Trophoblast cell (in vitro differentiated cells and primary cell): ENCODE results near the gene SEMA6C.

Experiments used
- DNase-seq, 2 donors: peaks; one replicate each; pipeline ENCODE4 v3.0.0-alpha.2; 2016
- H2AFZ ChIP-seq: 2 replicates; pipeline ENCODE4 v1.6.1; 2013; ENCODE audit warnings: low read length, moderate library complexity, mild to moderate bottlenecking; ENCODE audit not compliant: insufficient read depth, poor library complexity
- H2AK5ac ChIP-seq: 2 replicates; pipeline ENCODE4 v1.6.1; 2013; ENCODE audit warnings: mild to moderate bottlenecking, low read length
- H2BK120ac ChIP-seq: 2 replicates; pipeline ENCODE4 v1.6.1; 2013; ENCODE audit warnings: low read length, mild to moderate bottlenecking, moderate library complexity; ENCODE audit not compliant: insufficient read depth, poor library complexity
- H2BK12ac ChIP-seq: 2 replicates; pipeline ENCODE4 v1.6.1; 2013; ENCODE audit warnings: mild to moderate bottlenecking, low read length, moderate library complexity
- H2BK5ac ChIP-seq: 2 replicates; pipeline ENCODE4 v1.6.1; 2013; ENCODE audit warnings: low read length, low read depth, moderate library complexity, mild to moderate bottlenecking; ENCODE audit not compliant: poor library complexity
- H3K14ac ChIP-seq: 2 replicates; pipeline ENCODE4 v1.6.1; 2013; ENCODE audit warnings: mild to moderate bottlenecking, low read length
- H3K18ac ChIP-seq: 2 replicates; pipeline ENCODE4 v1.6.1; 2013; ENCODE audit warnings: mild to moderate bottlenecking, low read length
- H3K23ac ChIP-seq: 2 replicates; pipeline ENCODE4 v1.6.1; 2013; ENCODE audit warnings: low read length
- H3K27ac ChIP-seq: 2 replicates; pipeline ENCODE4 v1.5.1; 2013; ENCODE audit warnings: low read depth, mild to moderate bottlenecking, inconsistent platforms, low read length, moderate library complexity
- H3K27me3 ChIP-seq: 2 replicates; pipeline ENCODE4 v1.6.1; 2013; ENCODE audit warnings: inconsistent platforms, mild to moderate bottlenecking, low read length, moderate library complexity; ENCODE audit not compliant: insufficient read depth
- H3K36me3 ChIP-seq, 2 experiments: 1 replicate in 1 of 2; 2 replicates in 1 of 2; pipeline ENCODE4 v1.6.1; 2013; ENCODE audit warnings: low read length in 2 of 2, mild to moderate bottlenecking in 2 of 2, moderate library complexity in 1 of 2; ENCODE audit not compliant: insufficient read depth in 2 of 2, control insufficient read depth in 1 of 2
- H3K4ac ChIP-seq: 2 replicates; pipeline ENCODE4 v1.6.1; 2013; ENCODE audit warnings: low read depth, mild to moderate bottlenecking, low read length, moderate library complexity
- H3K4me1 ChIP-seq, 2 experiments: 1 replicate in 1 of 2; 2 replicates in 1 of 2; pipeline ENCODE4 v1.6.1; 2013; ENCODE audit warnings: low read length in 2 of 2, mild to moderate bottlenecking in 2 of 2, moderate library complexity in 1 of 2; ENCODE audit not compliant: insufficient read depth in 2 of 2, control insufficient read depth in 1 of 2
- H3K4me2 ChIP-seq: 2 replicates; pipeline ENCODE4 v1.6.1; 2013; ENCODE audit warnings: inconsistent platforms, mild to moderate bottlenecking, low read length, moderate library complexity
- H3K4me3 ChIP-seq: 2 replicates; pipeline ENCODE4 v1.5.1; 2013; ENCODE audit warnings: mild to moderate bottlenecking, low read depth, low read length, inconsistent platforms
- H3K79me1 ChIP-seq: one replicate; pipeline ENCODE4 v1.6.1; 2013; ENCODE audit warnings: low read length
- H3K79me2 ChIP-seq: 2 replicates; pipeline ENCODE4 v1.6.1; 2013; ENCODE audit warnings: low read length, mild to moderate bottlenecking; ENCODE audit not compliant: control insufficient read depth, insufficient read depth, poor library complexity
- H3K9ac ChIP-seq: 2 replicates; pipeline ENCODE4 v1.6.1; 2013; ENCODE audit warnings: mild to moderate bottlenecking, low read length
- H3K9me3 ChIP-seq: 2 replicates; pipeline ENCODE4 v1.6.1; 2013; ENCODE audit warnings: low read depth, mild to moderate bottlenecking, control low read depth, inconsistent platforms, low read length; ENCODE audit not compliant: insufficient read depth
- H4K12ac ChIP-seq: 2 replicates; pipeline ENCODE4 v1.6.1; 2013; ENCODE audit warnings: low read depth, mild to moderate bottlenecking, low read length, moderate library complexity
- H4K8ac ChIP-seq: 2 replicates; pipeline ENCODE4 v1.6.1; 2013; ENCODE audit warnings: low read depth, mild to moderate bottlenecking, low read length, moderate library complexity
- H4K91ac ChIP-seq: one replicate; pipeline ENCODE4 v1.6.1; 2013; ENCODE audit warnings: low read depth, mild to moderate bottlenecking, low read length, moderate library complexity
- WGBS: extraction: QIAGEN DNeasy Blood & Tissue Kit; methylation state at CpG from one replicate; pipeline ENCODE4 v1.1.7; 2013; ENCODE audit warnings: missing lambda C conversion rate; ENCODE audit not compliant: insufficient read length, insufficient coverage; ENCODE audit errors: extremely low coverage; 5-methylcytosine and 5-hydroxymethylcytosine counted together

The SEMA6C gene

DNA sequence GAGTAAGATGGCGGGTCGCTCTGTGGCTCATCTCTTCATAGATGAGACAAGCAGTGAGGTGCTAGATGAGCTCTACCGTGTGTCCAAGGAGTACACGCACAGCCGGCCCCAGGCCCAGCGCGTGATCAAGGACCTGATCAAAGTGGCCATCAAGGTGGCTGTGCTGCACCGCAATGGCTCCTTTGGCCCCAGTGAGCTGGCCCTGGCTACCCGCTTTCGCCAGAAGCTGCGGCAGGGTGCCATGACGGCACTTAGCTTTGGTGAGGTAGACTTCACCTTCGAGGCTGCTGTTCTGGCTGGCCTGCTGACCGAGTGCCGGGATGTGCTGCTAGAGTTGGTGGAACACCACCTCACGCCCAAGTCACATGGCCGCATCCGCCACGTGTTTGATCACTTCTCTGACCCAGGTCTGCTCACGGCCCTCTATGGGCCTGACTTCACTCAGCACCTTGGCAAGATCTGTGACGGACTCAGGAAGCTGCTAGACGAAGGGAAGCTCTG, 12.4 kb upstream of the SEMA6C start:
- no peak overlapping the region for H4K12ac ChIP-seq
- WGBS: no CpG with 5 or more reads among the region's 22 CpGs
- no peak overlapping the region for H2BK5ac ChIP-seq
- no peak overlapping the region for H2AK5ac ChIP-seq
- H3K27me3 ChIP-seq: no peaks in the 10 kb centered on the region
- H3K4ac ChIP-seq: no peak overlapping the region
- H3K4me1 ChIP-seq: no peaks in the 10 kb centered on the region
- H4K8ac ChIP-seq: no peak overlapping the region
- DNase-seq: no peak
- H3K79me1 ChIP-seq: no peaks in the 10 kb centered on the region
- no peak overlapping the region for H3K9ac ChIP-seq
- H2BK120ac ChIP-seq: no peak overlapping the region
- no peak overlapping the region for H3K27ac ChIP-seq
- H3K36me3 ChIP-seq: peaks cover 15 to 25% of the 10 kb centered on the region in 2 experiments
- H2AFZ ChIP-seq: no peak overlapping the region
- H3K18ac ChIP-seq: no peak overlapping the region
- H3K9me3 ChIP-seq: no peaks in the 10 kb centered on the region
- no peak overlapping the region for H3K14ac ChIP-seq
- H4K91ac ChIP-seq: no peak overlapping the region
- no peak overlapping the region for H3K4me3 ChIP-seq
- H3K4me2 ChIP-seq: no peak overlapping the region
- H3K23ac ChIP-seq: no peak overlapping the region
- no peaks in the 10 kb centered on the region for H3K79me2 ChIP-seq
- no peak overlapping the region for H2BK12ac ChIP-seq

- no peak overlapping the region for H4K91ac ChIP-seq
- H3K14ac ChIP-seq: no peak overlapping the region
- H4K12ac ChIP-seq: no peak overlapping the region
- no peaks in the 10 kb centered on the region for H3K27me3 ChIP-seq
- no peak overlapping the region for H2BK5ac ChIP-seq
- H3K9me3 ChIP-seq: no peaks in the 10 kb centered on the region
- no peak overlapping the region for H3K4me2 ChIP-seq
- no CpG with 5 or more reads among the region's 5 CpGs for WGBS
- H3K27ac ChIP-seq: no peak overlapping the region
- H3K4ac ChIP-seq: no peak overlapping the region
- H3K36me3 ChIP-seq: peaks cover 15 to 25% of the 10 kb centered on the region in 2 experiments
- no peak overlapping the region for H3K18ac ChIP-seq
- H3K79me2 ChIP-seq: no peaks in the 10 kb centered on the region
- H3K9ac ChIP-seq: no peak overlapping the region
- no peak overlapping the region for H2AK5ac ChIP-seq
- H2BK12ac ChIP-seq: no peak overlapping the region
- H3K4me1 ChIP-seq: no peaks in the 10 kb centered on the region
- H2BK120ac ChIP-seq: no peak overlapping the region
- DNase-seq: no peak
- H3K79me1 ChIP-seq: no peaks in the 10 kb centered on the region
- no peak overlapping the region for H4K8ac ChIP-seq
- H3K4me3 ChIP-seq: no peak overlapping the region
- no peak overlapping the region for H2AFZ ChIP-seq
- no peak overlapping the region for H3K23ac ChIP-seq
These were observed 11.9 kb upstream of the SEMA6C start for GRCh38 chr1:151158326-151158725.

DNA sequence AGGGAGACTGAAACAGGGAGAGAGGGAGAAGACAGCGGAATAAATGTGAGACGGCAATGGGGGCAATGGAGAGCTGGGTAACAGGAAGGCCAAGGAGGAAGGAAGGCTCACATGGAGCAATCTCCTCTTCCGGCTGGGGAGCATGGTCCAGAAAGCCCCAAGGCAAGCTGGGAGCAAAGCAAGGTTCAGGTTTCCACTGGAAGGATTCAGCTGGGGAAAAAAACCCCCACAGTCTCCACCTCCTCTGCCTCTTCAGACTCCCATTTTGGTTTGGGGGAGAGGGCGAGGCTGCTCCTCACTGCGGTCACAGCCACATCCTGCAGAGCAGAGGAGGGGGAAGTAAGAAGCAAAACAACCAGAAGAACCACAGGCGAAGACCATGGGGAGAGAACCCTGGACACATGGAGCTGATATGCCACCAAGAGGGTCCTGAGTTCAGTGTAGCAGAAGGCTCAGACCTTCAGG, 10.7 kb upstream of the SEMA6C start:
- H3K14ac ChIP-seq: no peak overlapping the region
- no peak overlapping the region for H3K27ac ChIP-seq
- DNase-seq: no peak
- no peak overlapping the region for H2BK120ac ChIP-seq
- H3K23ac ChIP-seq: no peak overlapping the region
- H3K18ac ChIP-seq: no peak overlapping the region
- no peak overlapping the region for H3K9ac ChIP-seq
- H3K4me1 ChIP-seq: no peaks in the 10 kb centered on the region
- H2AK5ac ChIP-seq: no peak overlapping the region
- no peaks in the 10 kb centered on the region for H3K9me3 ChIP-seq
- no peak overlapping the region for H2BK5ac ChIP-seq
- no peak overlapping the region for H4K91ac ChIP-seq
- H4K8ac ChIP-seq: no peak overlapping the region
- no peaks in the 10 kb centered on the region for H3K27me3 ChIP-seq
- H2AFZ ChIP-seq: no peak overlapping the region
- peaks cover 15 to 25% of the 10 kb centered on the region in 2 experiments for H3K36me3 ChIP-seq
- WGBS: no CpG with 5 or more reads among the region's 6 CpGs
- H4K12ac ChIP-seq: no peak overlapping the region
- no peak overlapping the region for H2BK12ac ChIP-seq
- no peaks in the 10 kb centered on the region for H3K79me2 ChIP-seq
- H3K4me2 ChIP-seq: no peak overlapping the region
- H3K79me1 ChIP-seq: no peaks in the 10 kb centered on the region
- H3K4ac ChIP-seq: no peak overlapping the region
- no peak overlapping the region for H3K4me3 ChIP-seq

DNA sequence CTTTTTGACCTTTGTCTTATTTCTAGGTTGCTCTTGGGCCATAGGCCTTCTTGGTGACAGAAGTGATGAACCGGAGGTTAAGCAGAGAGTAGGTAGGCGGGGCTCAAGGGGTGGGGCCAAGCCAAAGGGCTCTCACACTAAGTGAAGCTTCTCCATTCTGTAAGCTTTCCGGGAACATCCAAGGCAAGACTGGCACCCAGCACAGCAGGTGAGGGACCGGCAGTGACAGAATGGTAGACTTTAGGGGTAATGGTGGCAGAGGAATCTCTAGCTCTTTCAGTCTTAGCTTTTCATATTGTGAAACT, 10.0 kb upstream of the SEMA6C start, which contains the start of gene TNFAIP8L2:
TNFAIP8L2 (plus strand) TSS at position 135 of the 305 bp plus-strand sequence. CDS start 2,049 bp downstream, outside the sequence.
- H3K27ac ChIP-seq: no peak within 1 kb of the TSS
- no CpG with 5 or more reads among the region's 4 CpGs for whole genome bisulfite sequencing
- H3K27me3 ChIP-seq: no peaks in the 10 kb centered on the region
- H3K23ac ChIP-seq: no peak within 1 kb of the TSS
- H2AFZ ChIP-seq: no peak within 1 kb of the TSS
- H3K79me2 ChIP-seq: no peaks in the 10 kb centered on the region
- H3K9me3 ChIP-seq: no peaks in the 10 kb centered on the region
- no peak within 1 kb of the TSS for H4K12ac ChIP-seq
- H3K4me1 ChIP-seq: no peaks in the 10 kb centered on the region
- no peak within 1 kb of the TSS for H2BK120ac ChIP-seq
- H3K14ac ChIP-seq: no peak within 1 kb of the TSS
- H2BK5ac ChIP-seq: no peak within 1 kb of the TSS
- no peak within 1 kb of the TSS for H3K4ac ChIP-seq
- DNase-seq: peak in 1 of 2 donors; percentile 42
- H3K36me3 ChIP-seq: peaks cover 15 to 21% of the 10 kb centered on the region in 2 experiments
- H3K9ac ChIP-seq: no peak within 1 kb of the TSS
- H4K8ac ChIP-seq: no peak within 1 kb of the TSS
- no peaks in the 10 kb centered on the region for H3K79me1 ChIP-seq
- no peak within 1 kb of the TSS for H2AK5ac ChIP-seq
- no peak within 1 kb of the TSS for H3K18ac ChIP-seq
- no peak within 1 kb of the TSS for H3K4me3 ChIP-seq
- no peak within 1 kb of the TSS for H2BK12ac ChIP-seq
- no peak within 1 kb of the TSS for H4K91ac ChIP-seq
- no peak within 1 kb of the TSS for H3K4me2 ChIP-seq
